CD4-positive, alpha-beta T cell treated with Interleukin-21 for 1 hour (primary cell): ENCODE measurements around the gene TRIM61.
"Not testable (repeated sequence)": the region's sequence is repeated elsewhere in the genome, so short reads cannot be mapped to it uniquely, and the experiment has no call there.

Experiments
- DNase-seq: peaks from one replicate; pipeline ENCODE4 v3.0.0-alpha.2; 2020

TRIM61 gene

GRCh38 chr4:164956766-164957643, 20.5 kb downstream of the TRIM61 start:
- DNase-seq = peak; percentile 69

- DNase-seq = no peak
These were observed 22.2 kb downstream of the TRIM61 start for GRCh38 chr4:164955107-164955805.

- no peak for DNase-seq
These were observed 24.9 kb downstream of the TRIM61 start for GRCh38 chr4:164952551-164952950.

- no peak for DNase-seq
These were observed 27.9 kb downstream of the TRIM61 start for GRCh38 chr4:164949448-164950143.

GRCh38 chr4:164948975-164949374, 28.5 kb downstream of the TRIM61 start:
- no peak for DNase-seq

GRCh38 chr4:164948006-164948405, 29.5 kb downstream of the TRIM61 start:
- not testable (repeated sequence) for DNase-seq

- no peak for DNase-seq
These were observed 30.6 kb downstream of the TRIM61 start for GRCh38 chr4:164946810-164947209.

GRCh38 chr4:164945146-164945545, 32.3 kb downstream of the TRIM61 start:
- DNase-seq = no peak

- no peak for DNase-seq
These were observed 34.3 kb downstream of the TRIM61 start for GRCh38 chr4:164943192-164943591.

- no peak for DNase-seq
These were observed 39.7 kb downstream of the TRIM61 start for GRCh38 chr4:164937576-164938270.

GRCh38 chr4:164935865-164936606, 41.4 kb downstream of the TRIM61 start:
- not testable (repeated sequence) for DNase-seq

- DNase-seq = no peak
These were observed 42.1 kb downstream of the TRIM61 start for GRCh38 chr4:164935363-164935762.

GRCh38 chr4:164933244-164933643, 44.2 kb downstream of the TRIM61 start:
- DNase-seq = no peak

- no peak for DNase-seq
These were observed 45.7 kb downstream of the TRIM61 start for GRCh38 chr4:164931551-164932324.

- no peak for DNase-seq
These were observed 46.8 kb downstream of the TRIM61 start for GRCh38 chr4:164930647-164931046.

- DNase-seq = not testable (repeated sequence)
These were observed 50.4 kb downstream of the TRIM61 start for GRCh38 chr4:164927101-164927500.

- no peak for DNase-seq
These were observed 51.2 kb downstream of the TRIM61 start for GRCh38 chr4:164926301-164926700.

GRCh38 chr4:164924670-164925238, 52.7 kb downstream of the TRIM61 start:
- no peak for DNase-seq

GRCh38 chr4:164918956-164919355, 58.5 kb downstream of the TRIM61 start:
- no peak for DNase-seq
